CD4-positive, alpha-beta T cell treated with Interferon gamma for 1 hour (primary cell): ENCODE measurements around the gene CASQ1.

ENCODE experiments used
- DNase-seq: peaks from one replicate; pipeline ENCODE4 v3.0.0-alpha.2; 2020

Gene CASQ1

DNA sequence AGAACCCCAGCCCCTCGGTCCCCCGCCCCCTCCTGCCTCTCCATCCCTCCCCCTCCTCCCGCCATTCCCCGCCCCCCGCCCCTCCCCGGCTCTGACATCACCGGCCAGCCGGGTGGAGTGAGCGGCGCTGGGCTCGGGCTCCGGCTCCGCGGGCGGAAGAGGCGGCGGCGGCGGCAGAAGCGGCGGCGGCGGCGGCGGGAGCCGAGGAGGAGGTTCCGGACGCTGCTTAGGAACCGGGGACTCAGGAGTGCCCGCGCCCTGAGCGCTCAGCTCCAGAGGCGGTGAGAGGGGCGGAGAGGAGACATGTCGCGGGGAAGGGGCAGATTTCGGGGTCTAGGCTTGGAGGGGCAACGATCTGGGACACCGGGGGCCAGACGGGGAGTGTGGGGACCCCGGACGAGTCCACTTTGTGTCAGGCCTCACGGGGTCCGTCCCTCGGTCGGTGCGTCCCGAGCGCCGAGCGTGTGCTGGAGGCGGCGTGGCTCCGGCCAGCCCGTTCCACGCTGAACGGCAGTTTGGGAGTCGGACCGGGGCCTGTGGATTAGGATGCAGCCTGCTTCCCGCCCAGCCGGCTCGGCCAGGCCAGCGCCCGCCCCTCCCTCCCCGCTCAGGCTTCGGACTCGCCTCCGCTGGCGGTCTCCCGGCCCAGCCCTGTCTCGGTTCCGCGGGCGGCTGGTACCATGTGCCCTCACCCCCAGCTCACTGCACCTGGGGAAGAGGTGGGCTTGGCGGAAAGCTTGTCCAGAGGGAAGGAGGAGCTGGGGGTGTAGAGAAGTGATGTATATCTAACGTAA lies 15.1 kb downstream of the CASQ1 start, which contains the start of gene PEA15:
Gene PEA15 (plus strand): TSS at position 143 of the 794 bp plus-strand sequence. CDS start 6,161 bp downstream, outside the sequence.
- DNase-seq = peak; percentile 76

DNA sequence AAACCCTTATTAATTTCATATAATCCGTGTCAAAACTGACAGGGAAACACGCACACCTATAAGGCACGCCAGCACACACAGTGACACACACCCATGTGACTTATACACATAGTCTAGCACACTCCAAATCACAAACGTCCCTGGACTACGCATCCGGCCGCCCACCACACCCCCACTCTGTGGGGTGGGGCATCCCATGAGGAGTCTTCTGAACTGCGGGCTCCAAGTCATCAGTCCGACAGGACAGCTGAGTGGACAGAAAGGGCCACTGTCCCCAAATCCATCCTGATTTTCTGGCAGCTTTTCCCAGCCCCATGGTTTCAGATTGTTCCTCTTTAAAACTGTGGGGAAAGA lies 15.6 kb downstream of the CASQ1 start:
- peak; percentile 46 for DNase-seq

DNA sequence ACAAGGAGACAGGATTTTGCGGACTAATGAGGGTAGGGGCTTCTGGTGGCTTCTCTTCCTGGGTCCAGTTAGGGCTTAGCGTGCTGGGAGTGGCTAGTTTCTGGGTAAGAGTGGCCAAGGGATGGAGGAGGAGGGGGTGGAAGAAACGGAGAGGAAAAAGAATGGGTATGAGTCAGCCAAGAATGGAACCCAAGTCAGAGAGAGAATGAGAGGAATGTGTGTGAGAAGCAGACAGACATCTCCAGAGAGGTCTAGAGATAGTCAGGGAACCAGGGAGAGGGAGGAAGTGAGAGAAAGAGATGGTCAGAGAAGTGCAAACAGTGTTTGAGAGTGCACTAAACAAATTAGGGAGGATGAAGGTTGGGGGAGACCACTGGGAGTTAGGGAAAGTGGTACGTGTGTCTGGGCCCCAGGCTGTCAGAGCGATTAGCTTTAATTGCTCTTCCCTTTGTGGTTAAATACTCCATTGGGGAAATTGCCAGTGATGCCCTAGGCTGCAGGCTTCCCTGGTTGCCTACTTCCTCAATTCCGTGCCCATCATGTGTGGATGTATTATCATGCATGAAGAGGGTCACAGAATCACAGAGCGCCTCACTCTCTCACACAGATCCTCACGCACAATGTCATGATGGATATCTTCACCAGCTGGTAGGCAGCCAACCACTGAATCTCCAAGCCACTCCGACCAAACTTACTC lies 16.2 kb downstream of the CASQ1 start:
- no peak for DNase-seq

DNA sequence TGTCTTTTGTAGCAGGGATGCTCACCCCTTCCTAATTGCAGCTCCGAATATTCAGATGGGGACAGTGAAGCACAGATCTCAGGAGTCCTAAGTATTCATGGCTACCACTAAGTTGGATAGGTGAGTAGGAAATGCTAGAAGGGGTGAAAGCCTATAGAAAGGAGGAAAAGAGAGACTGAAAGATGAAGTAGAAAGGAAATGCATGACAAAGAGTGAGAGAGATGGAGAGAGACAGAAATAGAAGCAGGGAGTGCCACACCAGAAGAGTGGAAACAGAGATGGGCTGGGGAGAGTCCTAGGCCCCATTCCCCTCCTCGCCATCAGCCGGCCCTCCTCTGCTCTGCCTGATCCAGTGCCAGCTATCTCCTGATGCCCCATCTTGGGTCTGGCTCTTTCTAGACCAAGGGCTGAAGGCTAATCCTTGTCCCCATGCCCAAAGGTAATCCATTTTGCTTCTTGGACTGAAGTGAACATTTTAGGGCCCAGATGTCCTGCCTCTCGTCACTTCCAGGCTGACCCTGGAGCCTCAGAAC lies 16.8 kb downstream of the CASQ1 start:
- DNase-seq = no peak

DNA sequence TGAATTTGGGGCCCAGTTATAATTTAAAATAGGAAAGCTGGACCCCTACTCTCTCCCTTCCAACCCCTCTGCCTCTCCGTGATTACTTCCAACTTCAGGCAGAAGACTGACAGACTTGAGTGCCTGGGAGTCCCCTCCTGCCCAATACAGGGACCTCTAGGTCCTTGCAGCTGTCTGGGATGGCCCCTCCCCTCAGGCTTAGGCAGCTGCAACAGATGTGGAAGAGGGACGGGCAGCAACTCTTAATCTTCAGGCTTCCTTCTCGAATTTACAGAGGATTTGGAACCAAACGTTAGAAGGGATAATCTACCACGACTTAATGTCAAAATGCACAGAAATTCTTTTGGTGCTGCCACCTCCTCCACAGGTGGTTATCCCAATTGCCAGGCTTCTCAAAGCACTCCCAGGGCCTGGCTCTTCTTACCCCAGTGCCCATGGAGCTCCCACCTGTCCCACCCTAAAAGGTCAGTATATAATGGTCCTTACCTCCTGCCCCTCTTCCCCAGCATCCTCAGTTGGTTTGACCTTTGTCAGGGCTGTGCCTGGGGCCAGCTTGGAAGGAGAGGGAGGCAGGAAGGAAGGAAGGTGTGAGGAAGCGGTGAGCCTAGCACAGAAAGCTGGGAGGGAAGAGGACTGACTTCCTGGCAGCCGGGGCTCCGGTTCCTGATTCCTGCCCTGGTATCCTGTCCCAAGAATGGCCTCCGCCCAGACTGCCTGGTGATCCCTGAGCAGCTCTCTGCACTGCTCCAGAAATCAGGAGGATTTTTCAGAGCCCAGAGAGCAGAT lies 17.6 kb downstream of the CASQ1 start:
- no peak for DNase-seq

DNA sequence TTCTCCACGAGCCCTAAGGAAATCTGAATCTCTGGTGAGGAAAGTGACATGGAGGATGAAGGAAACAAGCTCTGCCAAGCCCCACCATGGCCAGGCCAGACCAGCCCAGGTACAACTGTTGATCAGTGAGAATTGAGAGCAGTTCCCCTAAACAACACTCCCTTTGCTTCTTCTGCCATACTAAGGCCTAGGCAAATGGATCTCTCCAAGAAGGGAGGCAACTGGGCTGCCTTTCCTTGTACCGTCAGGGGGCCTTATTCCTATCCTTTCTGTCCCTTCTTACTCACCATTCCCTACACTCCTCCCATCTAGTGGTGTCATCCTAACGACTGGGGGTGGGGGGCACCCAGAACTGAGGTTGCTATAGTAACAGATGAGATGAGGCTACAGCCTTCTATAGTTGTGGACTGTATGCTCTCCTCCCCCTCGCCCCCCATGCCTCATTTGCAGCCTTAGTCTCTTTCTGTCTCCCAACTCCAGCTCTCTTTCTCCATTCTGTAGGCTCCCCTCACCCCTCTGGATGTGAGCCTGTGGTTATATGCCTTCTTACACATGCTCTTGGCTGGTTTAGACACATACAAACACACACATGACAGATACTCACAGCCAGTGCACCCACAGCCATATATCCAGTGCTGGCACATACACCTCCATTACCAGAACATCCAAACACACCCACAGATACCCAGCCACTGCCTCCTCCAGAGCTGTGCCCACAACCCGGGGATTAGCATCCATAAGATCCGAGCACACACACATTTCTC lies 18.4 kb downstream of the CASQ1 start:
- DNase-seq = no peak

DNA sequence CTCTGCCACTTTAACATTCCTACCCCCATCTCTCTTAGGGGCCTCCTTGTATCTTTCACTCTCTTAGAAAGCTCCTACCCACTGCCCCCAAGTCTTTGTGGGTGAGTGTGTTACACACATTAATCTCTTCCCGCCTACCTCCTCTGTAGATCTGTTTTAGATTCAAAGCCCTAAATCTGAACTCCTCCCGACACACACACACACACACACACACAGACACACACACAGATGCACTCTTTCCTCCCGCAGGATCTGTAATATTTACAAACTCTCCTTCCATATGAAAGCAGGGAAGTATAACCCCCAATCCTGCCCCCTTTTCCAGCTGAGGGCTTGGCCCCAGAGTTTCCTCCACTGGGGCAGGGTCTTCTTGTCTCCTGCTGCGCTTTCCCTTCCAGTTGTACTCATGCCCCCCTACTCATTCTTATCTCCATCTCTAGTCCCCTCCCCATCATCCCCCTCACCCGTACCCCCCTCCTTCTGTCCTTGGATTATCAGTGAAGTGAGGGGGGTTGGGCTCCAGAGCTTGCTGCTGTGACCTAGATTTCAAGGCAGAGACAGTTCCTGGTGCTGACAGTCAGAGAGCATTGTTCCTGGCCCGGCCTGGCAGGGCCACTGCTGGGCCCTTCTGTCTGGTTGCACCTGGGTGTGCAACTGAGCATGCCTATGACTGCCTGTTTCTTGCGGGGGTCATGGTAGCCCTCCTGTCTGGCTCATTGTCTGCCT lies 19.1 kb downstream of the CASQ1 start:
- no peak for DNase-seq

DNA sequence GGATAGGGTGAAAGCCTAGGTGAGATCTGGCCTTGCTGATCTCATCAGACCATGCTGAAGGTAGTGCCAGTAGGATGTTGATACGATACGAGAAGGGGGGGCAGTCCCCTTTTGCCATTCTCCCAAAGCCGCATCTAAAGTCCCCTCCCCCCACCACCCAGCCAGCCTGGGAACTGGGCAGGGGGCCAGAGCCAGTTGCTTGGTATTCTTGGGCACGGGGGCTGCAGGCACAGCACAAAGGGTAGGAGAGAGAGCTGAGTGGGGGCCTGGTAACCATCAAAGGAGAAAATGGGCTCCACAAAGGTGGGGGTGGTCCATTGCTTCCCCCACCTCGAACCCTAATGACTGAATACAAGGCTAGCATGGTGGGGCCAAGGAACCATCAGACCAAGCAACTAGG lies 20.2 kb downstream of the CASQ1 start:
- DNase-seq = no peak

DNA sequence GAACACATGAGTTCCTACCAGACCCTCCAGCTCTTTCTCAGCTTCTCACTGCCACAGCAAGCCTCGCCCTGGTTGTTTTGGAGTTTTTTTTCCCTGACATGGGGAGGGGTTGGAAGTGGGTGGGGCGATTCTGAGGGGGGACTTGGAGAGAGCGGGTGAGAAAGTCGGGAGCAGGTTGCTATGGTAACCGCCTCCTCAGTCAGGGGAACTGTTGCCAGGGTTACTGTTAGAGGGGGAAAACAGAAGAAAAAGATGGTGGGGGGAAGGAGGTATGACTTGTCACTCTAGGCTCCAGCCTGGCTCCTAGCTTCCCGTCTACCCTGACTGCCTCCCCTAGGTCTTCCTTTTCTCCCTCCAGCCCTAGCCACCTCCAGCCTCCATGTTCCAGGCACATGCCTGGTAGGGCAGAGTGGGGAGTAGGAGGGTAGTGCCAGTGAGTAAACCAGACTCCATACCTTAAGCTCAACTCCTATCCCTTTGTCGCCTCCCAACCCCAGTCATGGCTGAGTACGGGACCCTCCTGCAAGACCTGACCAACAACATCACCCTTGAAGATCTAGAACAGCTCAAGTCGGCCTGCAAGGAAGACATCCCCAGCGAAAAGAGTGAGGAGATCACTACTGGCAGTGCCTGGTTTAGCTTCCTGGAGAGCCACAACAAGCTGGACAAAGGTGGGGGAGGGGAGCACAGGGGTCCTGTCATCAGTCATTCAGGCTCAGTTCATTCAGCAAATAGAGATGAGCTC lies 20.8 kb downstream of the CASQ1 start:
- no peak for DNase-seq

DNA sequence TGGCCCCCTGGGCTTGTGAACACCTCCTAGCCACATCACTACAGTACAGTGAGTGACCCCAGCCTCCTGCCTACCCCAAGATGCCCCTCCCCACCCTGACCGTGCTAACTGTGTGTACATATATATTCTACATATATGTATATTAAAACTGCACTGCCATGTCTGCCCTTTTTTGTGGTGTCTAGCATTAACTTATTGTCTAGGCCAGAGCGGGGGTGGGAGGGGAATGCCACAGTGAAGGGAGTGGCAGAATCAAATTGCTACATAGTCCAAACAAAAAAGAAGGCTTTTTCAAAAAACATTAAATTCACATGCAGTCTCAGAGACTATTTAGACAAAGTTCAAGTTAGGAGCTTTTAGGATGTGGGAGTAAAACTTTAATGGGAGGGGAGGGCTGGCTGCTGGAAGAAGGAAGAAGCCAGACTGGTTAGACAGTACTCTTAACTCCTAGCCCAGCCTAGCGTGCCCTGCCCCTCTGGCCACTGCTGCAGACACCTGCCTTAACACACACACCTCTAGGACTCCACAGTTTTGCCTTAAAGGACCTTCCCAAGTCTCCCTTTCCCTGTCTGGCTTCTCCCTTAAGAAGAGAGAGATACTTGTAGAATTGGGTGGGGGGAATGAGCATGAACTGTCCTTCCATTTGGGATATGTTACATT lies 24.2 kb downstream of the CASQ1 start:
- no peak for DNase-seq

DNA sequence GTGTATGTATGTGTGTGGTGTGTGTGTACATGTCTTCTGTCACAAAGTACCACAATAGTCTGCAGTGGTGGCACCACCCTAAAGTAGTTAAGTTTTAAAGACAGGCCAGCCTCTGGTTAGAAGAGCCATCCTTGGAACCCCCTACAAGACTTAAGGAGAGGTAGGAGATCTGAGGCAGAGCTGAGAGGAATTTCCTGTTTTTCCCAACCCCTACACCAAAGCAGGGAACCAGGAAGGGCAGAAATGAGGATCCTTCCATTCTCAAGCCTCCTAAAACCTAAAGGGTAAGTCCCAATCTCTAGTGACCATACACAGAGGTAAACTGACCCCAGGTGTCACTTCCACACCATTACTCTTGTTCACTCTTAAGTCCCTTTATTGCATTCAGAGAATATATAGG lies 25.9 kb downstream of the CASQ1 start:
- no peak for DNase-seq

DNA sequence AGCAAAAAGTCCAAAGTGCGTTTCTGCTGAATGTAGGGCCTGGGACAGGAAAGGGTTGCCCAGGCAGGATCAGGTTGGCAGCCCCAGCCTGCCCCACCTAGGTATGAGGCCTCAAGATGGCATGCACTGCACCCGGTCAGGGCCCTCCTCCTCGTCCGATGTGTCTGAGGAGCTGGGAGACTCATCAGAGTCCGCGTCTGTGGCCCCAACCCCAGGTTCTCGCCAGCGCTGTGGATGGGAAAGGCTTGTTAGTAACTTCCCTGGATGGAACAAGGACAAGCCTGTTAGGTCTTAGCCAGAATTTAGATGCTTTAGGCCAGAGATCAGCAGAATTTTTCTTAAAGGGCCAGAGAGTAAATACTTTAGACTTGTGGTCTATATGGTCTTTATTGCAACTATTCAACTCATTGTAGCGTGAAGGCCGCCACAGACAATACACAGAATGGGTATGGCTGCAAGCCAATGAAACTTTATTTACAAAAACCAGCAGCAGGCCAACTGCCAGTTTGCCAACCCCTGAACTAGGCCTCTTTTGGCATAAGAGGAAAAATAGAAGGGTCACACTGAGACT lies 27.2 kb downstream of the CASQ1 start:
- no peak for DNase-seq

DNA sequence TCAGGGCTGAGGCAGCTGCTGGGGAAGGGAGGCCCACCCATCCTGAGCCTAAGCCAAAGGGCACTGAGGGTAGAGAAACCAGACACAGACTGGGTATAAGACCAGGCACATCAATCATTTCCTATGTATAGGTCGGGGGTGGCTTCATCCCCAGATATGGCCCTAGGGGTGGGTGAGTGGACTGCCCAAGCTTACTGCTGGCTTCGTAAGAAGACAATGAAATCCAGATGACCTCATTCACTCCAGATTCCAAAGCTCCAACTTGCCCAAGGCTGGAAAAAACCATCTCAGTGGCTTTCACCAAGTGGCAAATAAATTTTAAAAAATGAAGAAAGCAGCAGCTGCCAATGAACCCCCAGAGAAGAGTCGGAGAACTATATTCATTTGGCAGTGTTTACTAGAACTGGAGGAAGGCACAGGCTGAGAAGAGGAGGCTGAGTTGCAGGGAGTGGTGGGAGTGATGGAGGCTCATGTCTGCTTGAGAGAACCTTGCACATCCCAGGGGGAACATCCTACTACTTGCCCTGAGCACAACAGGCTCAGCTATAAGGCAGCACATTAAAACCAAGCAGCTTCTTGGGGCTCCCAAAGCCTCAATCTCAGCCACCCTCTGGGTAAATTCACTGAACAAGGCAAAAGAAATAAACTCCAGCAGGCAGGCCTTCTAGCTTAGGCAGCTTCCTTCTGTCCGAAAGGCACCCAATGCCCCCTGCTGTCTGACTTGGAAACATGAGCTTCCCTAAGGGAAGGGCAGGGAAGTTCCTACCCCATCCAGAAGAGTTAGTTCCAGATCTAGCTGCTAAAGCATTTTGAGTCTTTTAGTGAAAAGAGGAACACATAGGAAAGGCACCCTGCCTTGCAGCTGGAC lies 28.9 kb downstream of the CASQ1 start:
- DNase-seq = no peak

DNA sequence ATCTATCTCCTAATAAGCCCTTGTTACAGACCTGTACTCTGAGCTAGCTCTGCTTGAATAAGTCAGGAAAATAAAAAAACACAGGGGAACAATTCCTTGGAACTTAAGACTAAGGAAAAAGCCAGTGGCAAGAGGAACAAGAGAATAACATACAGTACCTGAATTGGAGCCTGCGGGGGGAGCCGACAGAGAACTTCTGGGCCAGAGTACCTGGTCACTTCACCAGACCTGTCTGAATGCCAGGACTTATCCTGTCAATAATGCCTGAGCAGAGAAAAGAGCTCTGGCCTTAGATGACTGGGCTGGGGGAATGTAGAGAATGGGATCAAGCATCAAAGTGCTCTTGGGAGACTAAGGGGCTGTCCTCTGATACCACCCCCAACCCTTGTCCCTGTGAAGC lies 29.9 kb downstream of the CASQ1 start:
- no peak for DNase-seq

DNA sequence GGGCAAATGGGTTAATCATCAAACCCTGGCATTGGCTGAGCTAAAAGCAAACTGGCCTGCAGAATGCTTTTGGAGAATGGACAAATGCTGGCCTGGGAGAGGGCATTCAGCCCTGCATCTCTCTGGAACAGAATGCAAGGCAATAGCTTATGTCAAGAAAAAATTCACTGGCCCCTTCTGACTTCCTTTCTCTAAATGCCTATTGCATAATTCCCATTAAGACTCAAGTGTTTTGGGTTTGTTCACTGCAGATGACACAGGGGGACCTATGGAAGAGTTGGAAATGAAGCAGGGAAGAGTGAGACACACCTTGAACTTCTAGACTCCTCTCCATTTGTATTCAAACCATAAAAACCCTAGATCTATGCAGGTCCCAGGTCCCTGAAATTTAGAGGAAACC lies 30.7 kb downstream of the CASQ1 start:
- DNase-seq = no peak

DNA sequence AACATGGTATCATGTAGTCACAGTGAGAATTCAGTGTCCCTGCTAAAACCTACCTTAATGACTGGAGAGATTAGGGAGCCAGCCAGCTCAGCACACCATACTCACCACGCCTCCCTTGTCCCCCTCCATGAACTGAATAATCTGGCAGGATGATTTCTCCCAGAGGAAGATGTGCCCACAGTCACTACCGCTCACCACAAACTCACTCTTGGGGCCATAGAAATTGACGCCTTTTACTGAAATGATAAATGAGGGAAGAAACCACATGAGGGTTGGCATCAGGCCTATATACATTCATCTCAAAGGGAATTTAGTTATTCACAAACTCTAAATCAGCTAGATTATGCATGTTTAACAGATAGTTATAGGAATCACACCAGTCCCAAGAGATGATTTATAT lies 32.2 kb downstream of the CASQ1 start:
- no peak for DNase-seq

DNA sequence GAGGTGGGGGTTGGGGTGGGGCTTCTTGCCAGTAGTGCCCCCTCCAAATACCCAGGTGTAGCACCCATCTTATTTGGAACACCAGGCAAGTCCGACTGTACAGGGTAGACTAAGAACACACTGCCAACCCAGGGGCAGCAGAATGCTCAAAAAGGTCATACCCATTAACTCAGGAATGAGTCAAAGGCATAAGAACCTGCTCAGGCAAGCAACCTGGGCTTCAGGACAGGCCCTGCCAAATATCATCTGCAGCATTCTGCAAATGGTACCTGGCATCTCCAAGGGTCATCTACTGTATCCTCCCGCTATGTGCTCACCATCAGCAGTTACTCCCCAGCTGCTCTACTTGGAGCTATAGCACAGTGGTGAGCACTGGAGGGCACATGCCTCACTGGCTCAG lies 34.2 kb downstream of the CASQ1 start:
- DNase-seq = no peak

DNA sequence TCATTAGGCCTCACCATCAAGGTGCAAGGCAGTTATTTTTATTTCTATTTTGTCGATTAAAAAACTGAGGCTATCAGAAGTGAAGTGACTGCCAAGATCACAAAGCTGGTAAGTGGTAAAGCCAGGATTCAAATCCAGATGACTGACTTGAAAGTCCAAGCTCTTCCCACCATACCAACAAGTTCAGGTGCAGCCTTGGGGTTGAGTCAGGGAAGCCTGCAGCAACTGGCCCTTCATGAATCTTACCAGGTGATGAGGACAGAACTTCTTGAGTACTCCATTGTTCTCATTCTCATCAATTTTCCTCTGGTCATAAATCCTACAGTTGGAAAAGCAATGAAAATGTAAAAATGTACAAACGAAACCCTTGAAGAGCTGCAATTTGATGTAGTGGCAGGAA lies 35.0 kb downstream of the CASQ1 start:
- no peak for DNase-seq

DNA sequence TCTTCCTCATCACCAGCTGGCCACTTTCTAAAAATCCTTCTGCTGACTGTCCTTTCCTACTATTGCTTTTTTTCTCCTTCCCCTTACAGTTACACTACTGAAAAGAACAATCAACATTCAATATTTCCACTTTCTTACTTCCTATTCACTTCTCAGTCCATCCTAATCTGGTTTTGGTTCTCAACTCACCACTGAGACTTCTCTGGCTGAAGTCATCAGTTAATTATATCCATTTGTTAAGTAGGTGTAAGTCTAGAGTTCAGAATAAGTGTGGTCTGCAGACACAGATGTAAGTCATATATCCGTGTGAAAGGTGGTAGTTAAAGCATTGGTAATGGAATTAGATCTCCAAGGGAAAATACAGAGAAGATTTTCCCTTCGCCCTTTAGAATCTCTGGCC lies 36.2 kb downstream of the CASQ1 start:
- no peak for DNase-seq
